ENCODE measurements around the gene AFAP1L1.
"Not testable (repeated sequence)": the region's sequence is repeated elsewhere in the genome, so short reads cannot be mapped to it uniquely, and the experiment has no call there.

The AFAP1L1 gene

DNA sequence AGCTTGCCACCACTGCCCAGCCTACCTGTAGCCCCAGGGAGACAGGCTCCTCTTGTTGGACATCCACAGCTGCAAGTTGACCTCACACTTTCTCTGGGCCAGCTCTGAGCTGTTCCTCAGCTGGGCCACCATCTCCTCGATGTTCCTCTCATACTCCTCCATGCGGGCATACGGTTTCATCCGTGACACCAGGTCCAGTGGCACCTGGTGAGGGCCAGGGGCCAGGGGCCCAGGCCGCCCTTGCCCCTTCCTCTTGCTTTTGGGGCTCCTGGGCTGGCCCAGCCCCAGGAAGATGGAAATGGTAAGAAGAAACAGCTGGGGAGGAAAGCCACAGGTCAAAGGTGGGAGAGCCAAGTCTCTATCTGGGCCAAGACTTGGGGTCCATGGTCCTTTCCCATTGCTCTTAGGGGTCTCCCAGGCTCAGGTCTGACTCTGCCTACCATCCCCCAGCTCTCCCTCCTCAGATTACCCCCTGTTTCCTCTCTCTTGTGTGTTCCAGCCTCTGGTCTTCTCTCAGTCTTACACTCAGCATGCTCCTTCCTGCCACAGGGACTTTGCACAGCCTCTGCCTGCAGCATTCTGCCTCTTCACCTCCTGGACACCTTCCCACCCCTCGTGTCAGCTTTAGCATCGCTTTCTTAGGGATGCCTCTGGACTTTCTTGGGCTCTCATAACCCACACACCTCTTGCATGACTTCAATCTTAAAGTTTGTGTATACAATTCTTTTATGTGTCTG is 105.2 kb downstream of the AFAP1L1 start:
- FAIRE-seq: no peak

DNA sequence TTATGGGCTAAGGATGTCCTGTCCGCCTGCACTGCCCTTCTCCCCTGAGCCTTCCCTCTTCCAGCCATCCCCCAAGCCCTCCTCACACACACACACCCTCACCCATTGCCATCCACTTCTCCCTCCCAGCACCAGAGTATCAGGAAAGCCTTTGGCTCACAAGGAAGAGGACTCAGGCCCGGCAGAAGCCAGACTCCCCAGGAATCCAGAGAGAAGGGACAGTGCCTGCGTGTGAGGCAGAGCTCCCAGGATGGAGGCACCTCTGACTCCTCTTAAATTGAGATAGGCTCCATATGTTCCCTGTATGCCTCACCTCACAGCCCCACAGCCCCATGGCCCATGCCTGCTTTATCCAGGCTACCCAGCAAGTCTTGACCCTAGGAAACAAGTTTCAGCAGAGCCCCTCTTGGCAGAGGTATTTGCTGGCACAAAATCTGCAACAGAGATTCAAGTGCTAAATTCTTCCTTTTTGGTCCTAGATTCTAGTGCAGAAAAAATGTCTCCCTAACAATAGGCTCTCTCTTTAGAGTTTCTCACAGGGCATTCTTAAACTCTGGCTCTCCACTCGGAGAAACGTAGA is 106.7 kb downstream of the AFAP1L1 start:
- no peak for FAIRE-seq

- FAIRE-seq: no peak
Measured at GRCh38 chr5:149379177-149379761, 107.6 kb downstream of the AFAP1L1 start, which contains the start of gene IL17B. Gene IL17B, minus strand, starts transcription at chr5:149379292. Its CDS starts 67 bp downstream, at chr5:149379225.

DNA sequence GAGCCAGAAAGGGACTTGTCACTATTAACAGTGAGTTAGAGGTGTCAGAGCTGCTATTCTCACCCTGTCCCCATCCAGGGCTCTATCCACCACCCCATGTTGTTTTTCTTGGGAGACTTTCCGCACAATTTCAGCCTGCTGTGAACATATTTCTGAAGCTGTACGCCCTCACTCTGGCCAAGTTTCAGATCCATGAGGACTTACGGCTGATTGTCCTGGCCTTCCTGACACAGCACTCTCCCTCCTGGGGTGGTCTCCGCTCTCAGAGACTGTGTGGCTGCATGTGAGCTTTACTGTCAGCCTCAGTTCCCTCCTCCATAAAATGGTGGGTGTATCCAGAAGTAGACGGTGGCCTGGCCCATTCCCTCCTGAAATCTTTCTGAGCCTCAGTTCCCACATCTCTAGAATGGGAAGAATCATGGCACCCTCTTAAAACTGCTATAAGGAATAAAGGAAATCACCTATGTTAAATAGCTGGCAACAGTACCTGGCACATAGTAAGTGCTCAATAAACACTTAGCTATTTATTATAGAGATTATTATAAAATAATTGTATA is 108.2 kb downstream of the AFAP1L1 start:
- no peak for FAIRE-seq

DNA sequence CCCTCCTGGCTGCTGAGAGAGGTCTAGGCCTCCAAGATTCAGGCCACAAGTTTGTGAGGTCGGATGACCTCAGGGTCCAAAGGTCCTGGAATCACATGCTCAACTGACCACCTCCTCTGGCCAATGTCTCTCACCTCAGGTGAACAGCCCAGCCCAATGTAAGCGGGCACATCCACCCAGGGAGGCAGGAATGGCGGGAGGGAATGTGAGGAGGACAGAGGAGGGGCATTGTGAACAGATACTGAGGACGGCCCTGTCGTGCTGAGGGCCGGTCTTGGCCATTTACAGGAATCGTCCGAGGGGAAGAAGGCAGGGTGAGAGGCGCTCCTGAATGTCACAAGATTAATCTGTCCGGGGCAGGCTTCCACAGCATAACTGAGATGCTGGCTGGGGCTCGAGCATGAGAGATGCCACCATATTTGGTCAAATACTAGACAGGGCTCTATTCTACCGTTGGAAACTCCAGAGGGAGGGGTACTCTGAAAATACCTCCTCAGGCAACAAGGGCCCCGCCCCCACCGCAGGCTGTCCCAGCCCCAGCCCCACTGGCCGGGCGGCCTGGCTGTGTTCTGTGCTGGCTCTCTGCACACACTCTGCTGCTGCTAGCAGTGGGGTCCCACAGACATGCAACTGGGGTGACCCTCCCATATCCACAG is 108.9 kb downstream of the AFAP1L1 start:
- FAIRE-seq: no peak

- FAIRE-seq: no peak
Measured at GRCh38 chr5:149381261-149381985, 109.8 kb downstream of the AFAP1L1 start.

DNA sequence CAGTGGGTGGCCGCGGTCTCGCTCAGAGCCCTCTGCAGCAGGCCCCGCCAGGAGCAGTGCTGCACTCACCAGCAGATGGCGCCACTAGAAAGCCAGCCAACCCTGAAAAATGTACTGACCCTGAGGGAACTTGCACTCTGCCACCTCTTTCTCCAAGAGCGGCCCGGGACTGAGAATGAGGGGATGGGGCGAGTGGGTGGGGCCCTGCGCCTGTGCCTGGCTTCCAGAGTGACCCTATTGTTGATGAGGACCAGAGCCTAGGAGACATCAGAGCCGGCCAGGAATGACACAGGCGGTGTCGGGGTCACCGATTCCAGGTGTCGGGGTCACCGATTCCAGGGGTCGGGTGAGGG is 110.3 kb downstream of the AFAP1L1 start:
- FAIRE-seq: no peak

- no peak for FAIRE-seq
Measured at GRCh38 chr5:149382517-149383220, 111.0 kb downstream of the AFAP1L1 start.

GRCh38 chr5:149383399-149383798 is 111.7 kb downstream of the AFAP1L1 start:
- FAIRE-seq: no peak

DNA sequence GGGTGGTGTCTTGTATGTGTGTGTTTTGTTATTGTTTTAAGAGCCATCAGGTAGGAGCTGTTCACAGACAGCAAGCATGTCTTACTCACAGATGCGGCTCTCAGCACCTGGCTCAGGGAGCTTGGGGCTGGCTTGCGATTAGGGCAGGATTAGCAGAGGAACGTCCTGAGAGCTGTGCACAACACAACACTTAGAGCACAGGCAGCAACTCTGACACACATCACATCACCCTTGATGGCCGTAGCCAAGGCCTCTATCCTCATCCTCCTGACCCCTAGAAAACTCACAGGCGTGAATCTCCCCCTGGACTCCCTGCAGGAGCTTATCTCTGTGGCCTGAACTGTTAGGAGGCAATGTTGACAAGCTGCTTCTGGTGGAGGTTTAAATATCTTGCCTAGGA is 114.5 kb downstream of the AFAP1L1 start:
- FAIRE-seq: no peak

- no peak for FAIRE-seq
Measured at GRCh38 chr5:149387081-149387631, 115.5 kb downstream of the AFAP1L1 start.

- peak; percentile 96 for FAIRE-seq
Measured at GRCh38 chr5:149387982-149388381, 116.3 kb downstream of the AFAP1L1 start.

GRCh38 chr5:149388498-149389190 is 117.0 kb downstream of the AFAP1L1 start:
- FAIRE-seq: no peak

GRCh38 chr5:149389552-149390495 is 118.2 kb downstream of the AFAP1L1 start:
- FAIRE-seq: no peak

- not testable (repeated sequence) for FAIRE-seq
Measured at GRCh38 chr5:149391076-149391475, 119.4 kb downstream of the AFAP1L1 start.

Measured in endometrium (tissue), 2 donors.